Nephron progenitor cell (in vitro differentiated cells): ENCODE data around the gene BPIFA1.

ENCODE experiments used
- DNase-seq: peaks from one replicate; pipeline ENCODE4 v3.0.0; 2021
- H3K27ac Mint-ChIP-seq: 2 replicates; pipeline ENCODE4 v1.8.0; 2021; ENCODE audit warnings: mild to moderate bottlenecking, moderate library complexity, mixed read lengths
- H3K27me3 Mint-ChIP-seq: 2 replicates; pipeline ENCODE4 v1.8.0; 2021; ENCODE audit warnings: mild to moderate bottlenecking, low read depth, mixed read lengths; ENCODE audit not compliant: poor library complexity
- H3K36me3 Mint-ChIP-seq: 2 replicates; pipeline ENCODE4 v1.8.0; 2021; ENCODE audit warnings: low read depth, mixed read lengths
- H3K4me1 Mint-ChIP-seq: 2 replicates; pipeline ENCODE4 v1.8.0; 2021; ENCODE audit warnings: mixed read lengths
- H3K4me3 Mint-ChIP-seq: 2 replicates; pipeline ENCODE4 v1.8.0; 2021; ENCODE audit warnings: mild to moderate bottlenecking, moderate library complexity, mixed read lengths
- H3K9me3 Mint-ChIP-seq: 2 replicates; pipeline ENCODE4 v1.8.0; 2021; ENCODE audit warnings: mild to moderate bottlenecking, moderate library complexity, mixed read lengths
- TF ChIP-seq, protein P1 (sequence below): fragments of 200-600 bp; sonication (generic); IDR thresholded peaks from 2 replicates; pipeline ENCODE4 v1.5.0; 2021; ENCODE audit warnings: antibody characterized with exemption

The BPIFA1 gene

DNA sequence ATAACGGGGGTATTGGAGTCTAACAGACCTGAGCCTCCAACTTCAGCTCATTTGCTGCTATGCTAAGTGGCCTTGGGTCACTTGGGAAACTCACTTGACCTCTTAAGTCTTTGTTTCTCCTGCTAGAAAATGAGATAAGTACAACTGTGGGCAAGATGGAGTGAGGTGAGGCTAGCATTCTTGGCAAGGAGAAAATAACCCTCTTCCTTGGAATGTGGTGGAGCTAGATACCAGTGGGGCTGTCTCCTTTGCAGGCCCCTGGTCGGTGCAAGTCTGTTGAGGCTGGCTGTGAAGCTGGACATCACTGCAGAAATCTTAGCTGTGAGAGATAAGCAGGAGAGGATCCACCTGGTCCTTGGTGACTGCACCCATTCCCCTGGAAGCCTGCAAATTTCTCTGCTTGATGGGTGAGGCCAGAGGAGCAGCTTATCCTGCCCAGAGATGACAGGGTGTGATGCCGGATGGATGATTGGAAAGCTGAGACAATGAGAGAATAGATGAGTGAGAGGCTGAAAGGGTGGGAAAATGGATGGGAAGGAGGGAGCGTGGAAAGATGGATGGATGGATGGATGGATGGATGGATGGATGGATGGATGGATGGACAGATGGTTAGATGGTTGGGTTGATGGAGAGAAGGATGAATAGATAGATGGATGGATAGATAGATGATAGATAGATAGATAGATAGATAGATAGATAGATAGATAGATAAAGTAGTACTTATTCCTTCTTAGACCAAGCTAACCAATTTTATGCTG, 4.4 kb downstream of the BPIFA1 start:
- Mint-ChIP-seq H3K9me3 (no peaks in the 10 kb centered on the region), H3K36me3 (no peaks in the 10 kb centered on the region), H3K4me3 (no peak overlapping the region), H3K27me3 (peaks cover 38% of the 10 kb centered on the region), H3K4me1 (peaks cover 7% of the 10 kb centered on the region), H3K27ac (no peak overlapping the region)
- DNase-seq, result no peak
- TF ChIP-seq, protein P1, sequence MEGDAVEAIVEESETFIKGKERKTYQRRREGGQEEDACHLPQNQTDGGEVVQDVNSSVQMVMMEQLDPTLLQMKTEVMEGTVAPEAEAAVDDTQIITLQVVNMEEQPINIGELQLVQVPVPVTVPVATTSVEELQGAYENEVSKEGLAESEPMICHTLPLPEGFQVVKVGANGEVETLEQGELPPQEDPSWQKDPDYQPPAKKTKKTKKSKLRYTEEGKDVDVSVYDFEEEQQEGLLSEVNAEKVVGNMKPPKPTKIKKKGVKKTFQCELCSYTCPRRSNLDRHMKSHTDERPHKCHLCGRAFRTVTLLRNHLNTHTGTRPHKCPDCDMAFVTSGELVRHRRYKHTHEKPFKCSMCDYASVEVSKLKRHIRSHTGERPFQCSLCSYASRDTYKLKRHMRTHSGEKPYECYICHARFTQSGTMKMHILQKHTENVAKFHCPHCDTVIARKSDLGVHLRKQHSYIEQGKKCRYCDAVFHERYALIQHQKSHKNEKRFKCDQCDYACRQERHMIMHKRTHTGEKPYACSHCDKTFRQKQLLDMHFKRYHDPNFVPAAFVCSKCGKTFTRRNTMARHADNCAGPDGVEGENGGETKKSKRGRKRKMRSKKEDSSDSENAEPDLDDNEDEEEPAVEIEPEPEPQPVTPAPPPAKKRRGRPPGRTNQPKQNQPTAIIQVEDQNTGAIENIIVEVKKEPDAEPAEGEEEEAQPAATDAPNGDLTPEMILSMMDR, result no peak

GRCh38 chr20:33240923-33241322, 5.1 kb downstream of the BPIFA1 start:
- Mint-ChIP-seq H3K4me1 (peaks cover 11% of the 10 kb centered on the region), H3K36me3 (no peaks in the 10 kb centered on the region), H3K9me3 (no peaks in the 10 kb centered on the region), H3K27ac (no peak overlapping the region), H3K4me3 (no peak overlapping the region), H3K27me3 (peaks cover 38% of the 10 kb centered on the region)
- TF ChIP-seq, protein P1, result no peak
- DNase-seq, result no peak

GRCh38 chr20:33242319-33243100, 6.7 kb downstream of the BPIFA1 start:
- Mint-ChIP-seq H3K27ac (no peak overlapping the region), H3K36me3 (no peaks in the 10 kb centered on the region), H3K4me3 (no peak overlapping the region), H3K4me1 (peaks cover 11% of the 10 kb centered on the region), H3K27me3 (peaks cover 29% of the 10 kb centered on the region), H3K9me3 (no peaks in the 10 kb centered on the region)
- DNase-seq, result no peak
- TF ChIP-seq, protein P1, result no peak

GRCh38 chr20:33246077-33246476, 10.3 kb downstream of the BPIFA1 start:
- DNase-seq, result no peak
- H3K36me3 Mint-ChIP-seq, result no peaks in the 10 kb centered on the region
- no peak overlapping the region for H3K27ac Mint-ChIP-seq
- H3K9me3 Mint-ChIP-seq, result no peaks in the 10 kb centered on the region
- TF ChIP-seq, protein P1, result no peak
- H3K4me3 Mint-ChIP-seq, result no peak overlapping the region
- peaks cover 30% of the 10 kb centered on the region for H3K27me3 Mint-ChIP-seq
- peaks cover 11% of the 10 kb centered on the region for H3K4me1 Mint-ChIP-seq

- Mint-ChIP-seq H3K4me3 (no peak overlapping the region), H3K27ac (no peak overlapping the region), H3K36me3 (no peaks in the 10 kb centered on the region), H3K4me1 (peaks cover 11% of the 10 kb centered on the region), H3K9me3 (no peaks in the 10 kb centered on the region), H3K27me3 (peaks cover 21% of the 10 kb centered on the region)
- TF ChIP-seq, protein P1, result no peak
- DNase-seq, result no peak
Observed at GRCh38 chr20:33249456-33249855, 13.7 kb downstream of the BPIFA1 start.
